ENCODE results near the gene MUC6.

Gene MUC6

DNA sequence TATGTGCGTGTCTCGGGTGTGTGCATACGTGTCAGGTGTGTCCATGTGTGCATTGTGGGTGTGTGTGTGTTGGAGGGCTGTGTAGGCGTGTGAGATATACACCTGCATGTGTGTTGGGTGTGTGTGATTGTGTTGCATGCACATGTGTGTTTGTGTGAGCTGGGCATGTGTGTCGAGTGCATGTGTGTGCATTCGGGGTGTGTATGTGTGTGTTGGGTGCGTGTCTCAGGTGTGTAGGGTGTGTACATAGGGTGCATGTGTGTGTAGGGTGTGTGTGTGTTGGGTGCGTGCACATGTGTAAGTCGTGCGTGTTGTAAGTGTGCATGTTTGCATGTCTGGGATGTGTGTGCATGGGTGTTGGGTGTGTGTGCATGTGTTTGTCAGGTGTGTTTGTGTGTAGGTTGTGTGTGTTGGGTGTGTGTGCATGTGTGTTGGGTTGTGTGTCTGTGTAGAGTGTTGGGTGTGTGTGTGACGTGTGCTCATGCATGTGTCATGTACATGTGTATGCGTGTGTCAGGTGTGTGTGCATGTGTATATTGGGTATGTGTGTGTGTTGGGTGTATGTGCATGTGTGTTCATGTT, 4.1 kb downstream of the MUC6 start:
- Histone ChIP-seq H3K4me3 (ENCODE audit: low read depth, low read length) (no peak overlapping the region), H3K4me1 (no peaks in the 10 kb centered on the region), H3K36me3 (no peaks in the 10 kb centered on the region), H3K9me3 (no peaks in the 10 kb centered on the region), H3K27me3 (no peaks in the 10 kb centered on the region)
- TF ChIP-seq, protein P1, sequence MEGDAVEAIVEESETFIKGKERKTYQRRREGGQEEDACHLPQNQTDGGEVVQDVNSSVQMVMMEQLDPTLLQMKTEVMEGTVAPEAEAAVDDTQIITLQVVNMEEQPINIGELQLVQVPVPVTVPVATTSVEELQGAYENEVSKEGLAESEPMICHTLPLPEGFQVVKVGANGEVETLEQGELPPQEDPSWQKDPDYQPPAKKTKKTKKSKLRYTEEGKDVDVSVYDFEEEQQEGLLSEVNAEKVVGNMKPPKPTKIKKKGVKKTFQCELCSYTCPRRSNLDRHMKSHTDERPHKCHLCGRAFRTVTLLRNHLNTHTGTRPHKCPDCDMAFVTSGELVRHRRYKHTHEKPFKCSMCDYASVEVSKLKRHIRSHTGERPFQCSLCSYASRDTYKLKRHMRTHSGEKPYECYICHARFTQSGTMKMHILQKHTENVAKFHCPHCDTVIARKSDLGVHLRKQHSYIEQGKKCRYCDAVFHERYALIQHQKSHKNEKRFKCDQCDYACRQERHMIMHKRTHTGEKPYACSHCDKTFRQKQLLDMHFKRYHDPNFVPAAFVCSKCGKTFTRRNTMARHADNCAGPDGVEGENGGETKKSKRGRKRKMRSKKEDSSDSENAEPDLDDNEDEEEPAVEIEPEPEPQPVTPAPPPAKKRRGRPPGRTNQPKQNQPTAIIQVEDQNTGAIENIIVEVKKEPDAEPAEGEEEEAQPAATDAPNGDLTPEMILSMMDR (IDR thresholded peaks at IDR 0.05; ENCODE audit: low read depth, low read length), result no peak
- no peak for DNase-seq

DNA sequence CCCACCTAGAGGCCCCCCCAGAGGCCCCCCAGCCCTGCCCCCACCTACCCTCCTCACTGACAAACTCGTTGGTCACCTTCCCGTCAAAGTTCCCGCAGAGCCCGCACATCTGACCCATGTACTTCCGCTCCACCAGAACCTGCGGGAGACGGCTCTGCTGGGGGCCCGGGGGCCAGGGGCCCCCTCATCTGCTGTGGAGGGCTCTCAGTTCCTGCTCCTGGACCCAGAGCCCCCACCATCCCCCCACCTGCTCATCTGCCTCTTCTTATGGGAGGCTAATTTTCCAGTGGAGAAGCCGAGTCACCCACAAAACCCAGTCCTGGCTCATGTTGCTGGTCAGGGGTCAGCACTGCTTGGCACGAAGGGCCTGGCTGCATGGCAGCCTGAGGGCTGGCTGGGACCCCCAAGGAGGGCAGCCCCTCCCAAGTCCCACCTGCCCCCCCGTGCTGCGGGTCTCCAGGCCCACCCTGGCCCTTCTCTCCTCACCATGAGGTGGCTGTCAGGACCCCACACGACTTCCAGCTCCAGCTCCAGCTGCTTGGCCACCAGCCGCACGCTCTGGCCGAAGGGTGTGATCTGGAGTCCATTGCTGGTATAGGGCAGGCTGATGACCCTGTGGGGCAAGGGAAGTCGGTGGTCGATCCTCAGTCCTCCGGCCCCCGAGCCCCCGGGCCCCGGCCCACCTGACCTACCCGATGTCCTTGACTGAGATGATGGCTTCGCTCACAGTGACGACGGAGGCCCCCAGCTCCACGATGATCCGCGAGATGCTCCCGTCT, 5.2 kb downstream of the MUC6 start:
- TF ChIP-seq, protein P1 (IDR thresholded peaks at IDR 0.05; ENCODE audit: low read depth, low read length), result no peak
- no peaks in the 10 kb centered on the region for H3K4me1 ChIP-seq
- no peaks in the 10 kb centered on the region for H3K36me3 ChIP-seq
- no peaks in the 10 kb centered on the region for H3K9me3 ChIP-seq
- H3K27me3 ChIP-seq, result no peaks in the 10 kb centered on the region
- DNase-seq, result no peak
- no peak overlapping the region for H3K4me3 ChIP-seq (ENCODE audit: low read depth, low read length)

DNA sequence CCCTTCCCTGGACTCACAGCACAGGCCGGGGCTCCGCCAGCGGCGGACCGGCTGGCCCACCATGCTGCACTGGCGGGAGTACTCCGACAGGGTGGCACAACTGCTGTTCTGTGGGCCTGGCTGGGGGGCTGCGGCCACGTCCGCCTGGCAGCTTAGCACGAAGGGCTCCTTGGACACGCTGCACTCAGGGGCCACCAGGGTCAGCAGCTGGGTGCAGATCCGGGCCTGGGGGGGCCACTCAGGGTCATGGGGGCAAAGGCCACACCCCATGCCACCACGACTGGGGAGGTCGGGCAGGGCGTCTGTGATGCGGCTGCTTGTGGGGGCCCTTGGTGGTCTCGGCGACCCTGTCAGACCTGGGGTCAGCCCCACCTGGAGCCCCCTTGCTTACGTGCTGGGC, 6.0 kb downstream of the MUC6 start:
- DNase-seq, result no peak
- no peaks in the 10 kb centered on the region for H3K36me3 ChIP-seq
- H3K4me3 ChIP-seq (ENCODE audit: low read depth, low read length), result no peak overlapping the region
- H3K27me3 ChIP-seq, result no peaks in the 10 kb centered on the region
- TF ChIP-seq, protein P1 (IDR thresholded peaks at IDR 0.05; ENCODE audit: low read depth, low read length), result no peak
- no peaks in the 10 kb centered on the region for H3K9me3 ChIP-seq
- no peaks in the 10 kb centered on the region for H3K4me1 ChIP-seq

DNA sequence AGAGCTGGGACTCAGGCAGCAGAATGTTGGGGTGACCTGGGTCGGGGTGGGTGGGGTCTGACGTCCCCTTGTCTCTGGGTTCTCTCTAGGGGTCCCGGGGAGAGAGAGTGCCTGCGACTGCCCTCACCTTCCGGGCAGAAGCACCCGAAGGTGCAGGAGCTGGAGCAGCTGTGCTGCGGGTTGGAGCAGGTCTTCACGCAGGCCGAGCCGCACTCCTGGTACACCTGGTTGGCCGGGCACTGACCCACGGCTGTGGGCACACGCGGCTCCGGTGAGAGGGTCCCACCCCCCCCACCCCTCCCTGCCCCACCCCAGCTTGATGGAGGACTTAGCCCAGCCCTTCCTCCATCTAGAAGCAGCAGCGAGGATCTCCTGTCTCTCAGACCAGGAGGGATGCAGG, 6.4 kb downstream of the MUC6 start:
- TF ChIP-seq, protein P1 (IDR thresholded peaks at IDR 0.05; ENCODE audit: low read depth, low read length), result no peak
- H3K9me3 ChIP-seq, result no peaks in the 10 kb centered on the region
- no peaks in the 10 kb centered on the region for H3K36me3 ChIP-seq
- no peak for DNase-seq
- no peak overlapping the region for H3K4me3 ChIP-seq (ENCODE audit: low read depth, low read length)
- H3K4me1 ChIP-seq, result no peaks in the 10 kb centered on the region
- H3K27me3 ChIP-seq, result no peaks in the 10 kb centered on the region

DNA sequence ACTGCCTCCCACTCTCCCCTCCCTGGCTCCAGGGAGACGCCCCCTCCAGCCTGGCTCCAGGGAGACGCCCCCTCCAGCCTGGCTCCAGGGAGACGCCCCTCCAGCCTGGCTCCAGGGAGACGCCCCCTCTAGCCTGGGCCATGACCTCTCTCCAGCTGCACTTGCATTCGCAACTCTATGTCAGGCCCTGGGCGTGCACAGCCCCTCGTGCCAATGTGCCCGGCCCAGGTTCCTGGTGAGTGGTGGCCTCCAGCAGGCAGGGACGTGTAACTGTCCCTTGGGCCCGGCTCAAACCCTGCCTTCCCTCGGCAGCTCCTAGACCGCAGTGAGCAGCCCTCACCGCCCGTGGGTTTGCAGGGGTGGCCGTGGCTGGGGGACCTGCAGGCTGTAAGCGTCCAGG, 6.9 kb downstream of the MUC6 start:
- TF ChIP-seq, protein P1 (IDR thresholded peaks at IDR 0.05; ENCODE audit: low read depth, low read length), result no peak
- peak; percentile 24 for DNase-seq
- no peaks in the 10 kb centered on the region for H3K9me3 ChIP-seq
- H3K36me3 ChIP-seq, result no peaks in the 10 kb centered on the region
- no peak overlapping the region for H3K4me3 ChIP-seq (ENCODE audit: low read depth, low read length)
- no peaks in the 10 kb centered on the region for H3K4me1 ChIP-seq
- no peaks in the 10 kb centered on the region for H3K27me3 ChIP-seq

DNA sequence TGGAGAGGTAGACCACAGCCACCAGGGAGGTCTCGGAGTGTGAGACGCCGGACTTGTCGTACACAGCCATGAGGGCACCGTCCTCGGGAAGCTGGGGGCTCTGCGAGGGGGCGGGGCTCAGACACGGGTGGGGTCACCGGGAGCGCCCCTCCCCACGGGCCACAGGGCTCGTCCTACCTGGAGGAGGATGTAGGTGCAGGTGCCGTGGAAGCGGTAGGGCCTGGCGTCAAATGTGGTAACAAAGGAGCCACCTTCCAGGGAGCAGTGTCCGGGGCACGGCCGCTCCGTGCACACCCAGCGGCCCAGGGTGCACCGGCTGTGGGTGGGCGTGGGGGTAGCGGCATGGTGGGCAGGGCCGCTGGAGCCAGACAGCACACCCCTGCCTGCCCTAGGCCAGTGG, 7.5 kb downstream of the MUC6 start:
- no peaks in the 10 kb centered on the region for H3K9me3 ChIP-seq
- no peak for DNase-seq
- H3K27me3 ChIP-seq, result no peaks in the 10 kb centered on the region
- no peak overlapping the region for H3K4me3 ChIP-seq (ENCODE audit: low read depth, low read length)
- H3K4me1 ChIP-seq, result no peaks in the 10 kb centered on the region
- TF ChIP-seq, protein P1 (IDR thresholded peaks at IDR 0.05; ENCODE audit: low read depth, low read length), result no peak
- no peaks in the 10 kb centered on the region for H3K36me3 ChIP-seq

Data from BE2C (cell line).